NCI-H82 treated with DMSO at 0.1 percent for 48 hours (cell line): ENCODE measurements around the gene VN1R2.
A peak's percentile ranks its signal among the peaks of the same experiment; 100 is the strongest.
"Not testable (repeated sequence)": the region's sequence is repeated elsewhere in the genome, so short reads cannot be mapped to it uniquely, and the experiment has no call there.

ENCODE experiments used
- DNase-seq: peaks from one replicate; lab custom pipeline; 2025; ENCODE audit not compliant: unreplicated experiment; lab: John Stamatoyannopoulos, UW

The VN1R2 gene, protein sequence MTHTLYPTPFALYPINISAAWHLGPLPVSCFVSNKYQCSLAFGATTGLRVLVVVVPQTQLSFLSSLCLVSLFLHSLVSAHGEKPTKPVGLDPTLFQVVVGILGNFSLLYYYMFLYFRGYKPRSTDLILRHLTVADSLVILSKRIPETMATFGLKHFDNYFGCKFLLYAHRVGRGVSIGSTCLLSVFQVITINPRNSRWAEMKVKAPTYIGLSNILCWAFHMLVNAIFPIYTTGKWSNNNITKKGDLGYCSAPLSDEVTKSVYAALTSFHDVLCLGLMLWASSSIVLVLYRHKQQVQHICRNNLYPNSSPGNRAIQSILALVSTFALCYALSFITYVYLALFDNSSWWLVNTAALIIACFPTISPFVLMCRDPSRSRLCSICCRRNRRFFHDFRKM

DNA sequence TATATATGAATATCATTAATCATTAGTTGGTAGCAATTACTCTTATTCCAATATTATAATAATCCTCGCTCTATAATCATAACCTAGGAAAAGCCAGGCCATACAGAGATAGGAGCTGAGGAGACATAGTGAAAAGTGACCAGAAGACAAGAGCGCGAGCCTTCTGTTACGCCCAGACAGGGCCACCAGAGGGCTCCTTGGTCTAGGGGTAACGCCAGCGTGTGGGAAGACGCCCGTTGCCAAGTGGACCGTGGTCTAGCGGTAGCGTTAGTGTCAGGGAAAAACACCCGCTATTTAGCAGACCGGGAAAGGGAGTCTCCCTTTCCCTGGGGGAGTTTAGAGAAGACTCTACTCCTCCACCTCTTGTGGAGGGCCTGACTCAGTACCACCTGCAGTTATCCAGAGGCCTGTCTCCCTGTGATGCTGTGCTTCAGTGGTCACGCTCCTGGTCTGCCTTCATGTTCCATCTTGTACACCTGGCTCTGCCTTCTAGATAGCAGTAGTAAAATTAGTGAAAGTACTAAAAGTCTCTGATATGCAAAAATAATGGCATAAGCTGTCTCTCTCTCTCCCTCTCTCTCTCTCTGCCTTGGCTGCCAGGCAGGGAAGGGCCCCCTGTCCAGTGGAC lies at the start of gene VN1R2:
Gene VN1R2 (plus strand): TSS at position 578 of the 628 bp plus-strand sequence. CDS start 84 bp downstream, outside the sequence.
- DNase-seq = not testable (repeated sequence)

DNA sequence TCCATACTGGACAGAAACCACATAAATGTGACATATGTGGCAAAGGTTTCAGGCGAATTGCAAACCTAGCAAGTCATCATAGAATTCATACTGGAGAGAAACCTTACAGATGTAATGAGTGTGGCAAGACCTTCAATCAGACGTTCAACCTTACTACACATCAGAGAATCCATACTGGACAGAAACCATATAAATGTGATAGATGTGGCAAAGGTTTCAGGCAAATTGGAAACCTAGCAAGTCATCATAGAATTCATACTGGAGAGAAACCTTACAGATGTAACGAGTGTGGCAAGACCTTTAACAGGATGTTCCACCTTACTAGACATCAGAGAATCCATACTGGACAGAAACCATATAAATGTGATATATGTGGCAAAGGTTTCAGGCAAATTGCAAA lies 46.5 kb upstream of the VN1R2 start:
- not testable (repeated sequence) for DNase-seq

DNA sequence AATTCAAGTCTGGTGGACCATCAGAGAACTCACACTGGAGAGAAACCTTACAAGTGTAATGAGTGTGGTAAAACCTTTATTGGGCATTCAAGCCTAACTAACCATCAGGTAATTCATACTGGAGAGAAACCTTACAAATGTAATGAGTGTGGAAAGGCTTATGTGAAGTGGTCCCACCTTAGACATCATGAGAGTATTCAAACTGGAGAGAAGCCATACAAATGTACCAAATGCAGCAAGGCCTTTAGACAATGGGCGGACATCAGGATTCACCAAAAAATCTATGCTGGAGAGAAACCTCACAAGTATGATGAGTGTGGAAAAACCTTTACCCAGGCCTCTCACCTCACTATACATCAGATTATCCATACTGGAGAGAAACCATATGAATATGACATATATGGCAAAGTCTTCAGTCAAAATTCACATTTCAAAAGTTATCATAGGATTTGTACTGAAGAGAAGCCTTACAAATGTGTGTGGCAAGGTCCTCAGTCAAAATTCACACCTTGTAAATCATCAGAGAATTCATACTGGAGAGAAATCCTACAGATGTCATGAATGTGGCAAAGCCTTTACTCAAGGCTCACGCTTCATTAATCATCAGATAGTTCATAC lies 45.3 kb upstream of the VN1R2 start:
- no peak for DNase-seq

DNA sequence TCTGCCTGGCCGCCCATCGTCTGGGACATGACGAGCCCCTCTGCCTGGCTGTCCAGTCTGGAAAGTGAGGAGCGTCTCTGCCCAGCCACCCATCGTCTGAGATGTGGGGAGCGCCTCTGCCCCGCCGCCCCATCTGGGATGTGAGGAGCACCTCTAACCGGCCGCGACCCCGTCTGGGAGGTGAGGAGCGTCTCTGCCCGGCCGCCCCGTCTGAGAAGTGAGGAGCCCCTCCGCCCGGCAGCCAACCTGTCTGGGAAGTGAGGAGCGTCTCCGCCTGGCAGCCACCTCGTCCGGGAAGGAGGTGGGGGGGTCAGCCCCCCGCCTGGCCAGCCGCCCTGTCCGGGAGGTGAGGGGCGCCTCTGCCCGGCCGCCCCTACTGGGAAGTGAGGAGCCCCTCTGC lies 35.4 kb upstream of the VN1R2 start:
- DNase-seq = not testable (repeated sequence)

DNA sequence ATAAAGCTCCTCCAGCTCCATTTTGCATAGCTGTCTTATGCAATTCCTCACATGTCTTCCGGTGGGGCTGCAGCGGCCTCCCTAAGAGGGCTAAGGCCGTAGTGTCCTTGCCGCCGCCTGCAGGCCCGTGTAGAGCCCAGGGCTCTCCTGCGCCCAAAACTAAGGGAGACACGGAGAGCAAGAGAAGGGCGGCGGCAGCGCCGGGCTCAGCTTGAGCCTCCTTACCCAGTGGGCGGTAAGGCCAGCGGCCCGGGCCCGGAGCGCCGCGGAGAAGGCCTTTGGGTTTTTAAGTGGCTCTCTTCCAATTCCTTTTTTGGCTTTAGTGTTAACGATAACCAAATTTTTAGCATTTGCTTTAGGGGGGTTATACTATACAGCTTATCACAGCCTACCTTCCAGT lies 33.5 kb upstream of the VN1R2 start:
- DNase-seq = no peak

DNA sequence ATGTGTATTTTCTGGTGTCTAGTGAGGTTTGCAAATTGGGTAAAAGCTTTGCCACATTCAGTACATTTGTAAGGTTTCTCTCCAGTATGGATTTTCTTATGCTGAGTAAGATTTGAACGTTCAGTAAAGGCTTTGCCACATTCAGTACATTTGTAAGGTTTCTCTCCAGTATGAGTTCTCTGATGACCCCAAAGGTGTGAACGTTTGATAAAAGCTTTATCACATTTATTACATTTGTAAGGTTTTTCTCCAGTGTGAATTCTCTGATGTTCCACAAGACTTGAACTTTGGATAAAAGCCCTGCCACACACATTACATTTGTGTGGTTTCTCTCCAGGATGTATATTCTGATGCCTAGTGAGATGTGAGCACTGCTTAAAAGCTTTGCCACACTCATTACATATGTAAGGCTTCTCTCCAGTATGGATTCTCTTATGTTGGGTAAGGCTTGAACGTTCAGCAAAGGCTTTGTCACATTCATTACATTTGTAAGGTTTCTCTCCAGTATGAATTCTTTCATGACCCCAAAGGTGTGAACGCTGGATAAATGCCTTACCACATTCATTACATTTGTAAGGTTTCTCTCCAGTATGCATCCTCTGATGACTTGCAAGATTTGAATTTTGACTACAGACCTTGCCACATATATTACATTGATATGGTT lies 20.8 kb upstream of the VN1R2 start:
- DNase-seq = no peak

DNA sequence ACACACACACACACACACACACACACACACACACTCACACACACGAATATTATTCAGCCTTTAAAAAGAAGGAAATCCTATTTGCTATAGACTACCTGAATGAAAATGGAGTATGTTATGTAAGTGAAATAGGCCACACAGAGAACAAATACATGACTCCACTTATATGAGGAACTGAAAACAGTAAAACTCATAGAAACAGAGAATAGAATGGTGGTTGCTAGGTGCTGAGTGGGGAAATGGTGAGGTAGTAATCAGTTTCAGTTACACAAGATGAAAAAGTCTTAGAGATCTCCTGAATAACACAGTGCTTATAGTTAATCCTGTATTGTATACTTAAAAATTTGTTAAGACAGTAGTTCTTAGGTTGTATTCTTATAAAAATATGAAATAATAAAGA lies 11.6 kb upstream of the VN1R2 start:
- no peak for DNase-seq

DNA sequence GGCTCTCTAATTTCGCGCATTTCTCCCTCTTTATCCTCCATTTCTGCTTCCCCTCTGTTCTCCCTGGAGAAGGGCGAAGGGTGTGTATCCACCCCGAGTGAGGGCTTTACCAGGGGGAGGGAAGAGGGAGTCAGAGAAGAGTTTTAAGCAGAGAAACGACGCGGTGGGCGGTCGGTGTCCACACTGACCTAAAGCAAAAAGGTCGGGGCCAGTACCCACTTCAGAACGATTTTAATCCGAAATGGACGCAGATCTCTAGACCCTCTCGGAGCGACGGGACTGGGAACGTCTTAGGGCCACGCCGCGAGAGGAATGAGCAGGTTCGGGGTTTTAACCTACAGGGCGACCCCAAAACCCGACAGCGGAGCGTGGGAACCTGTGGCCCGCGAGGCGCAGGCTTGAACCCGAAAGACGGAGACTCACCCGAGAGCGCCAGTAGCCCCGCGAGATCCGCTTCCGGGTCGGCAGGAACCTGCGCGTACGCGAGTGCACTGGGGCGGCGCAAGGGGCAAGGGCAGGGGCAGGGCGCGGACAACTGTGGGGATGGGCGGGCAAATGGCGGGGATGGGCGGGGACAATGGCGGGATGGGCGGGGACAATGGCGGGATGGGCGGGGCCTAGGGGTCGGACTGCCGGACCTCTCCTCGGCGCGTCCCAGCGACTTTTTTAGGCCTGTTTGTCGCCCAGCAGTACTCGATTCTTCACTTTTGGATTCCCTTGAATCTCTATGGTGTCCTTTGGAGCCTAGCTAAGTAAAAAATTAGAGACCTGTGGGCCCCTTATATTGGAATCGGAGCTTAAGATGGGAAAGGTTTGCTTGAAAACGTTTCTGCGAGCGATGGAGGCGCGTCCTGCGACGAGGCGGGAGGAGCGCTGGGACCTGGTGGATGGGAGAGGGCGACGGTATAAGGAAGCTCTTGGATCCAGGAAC lies 3.4 kb upstream of the VN1R2 start, which contains the start of gene ZNF677:
Gene ZNF677 (minus strand): TSS at position 463 of the 931 bp plus-strand sequence. CDS start 3,323 bp downstream, outside the sequence.
- peak; percentile 6 for DNase-seq

DNA sequence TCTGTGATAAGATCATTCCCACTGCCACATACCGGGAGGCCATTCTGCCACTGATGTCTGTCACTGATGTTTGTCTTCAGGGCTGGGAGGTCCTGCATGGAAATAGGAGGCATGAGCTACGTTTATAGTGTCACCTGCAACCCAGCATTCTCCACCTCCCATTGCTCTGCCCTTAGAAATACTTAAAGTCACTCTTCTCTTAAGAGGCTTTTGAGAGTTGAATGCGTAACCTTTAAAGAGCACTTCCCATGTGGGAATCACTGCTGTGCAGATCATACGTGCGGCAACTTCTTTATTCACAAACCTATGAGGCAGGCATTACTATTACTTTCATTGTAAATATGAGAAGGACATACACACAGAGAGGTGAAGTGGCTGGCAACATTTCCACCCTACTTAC lies 9.5 kb downstream of the VN1R2 start, which contains the start of gene VN1R4:
Gene VN1R4 (minus strand): TSS at position 101 of the 400 bp plus-strand sequence. CDS start 58 bp downstream, at position 43.
- DNase-seq = not testable (repeated sequence)

DNA sequence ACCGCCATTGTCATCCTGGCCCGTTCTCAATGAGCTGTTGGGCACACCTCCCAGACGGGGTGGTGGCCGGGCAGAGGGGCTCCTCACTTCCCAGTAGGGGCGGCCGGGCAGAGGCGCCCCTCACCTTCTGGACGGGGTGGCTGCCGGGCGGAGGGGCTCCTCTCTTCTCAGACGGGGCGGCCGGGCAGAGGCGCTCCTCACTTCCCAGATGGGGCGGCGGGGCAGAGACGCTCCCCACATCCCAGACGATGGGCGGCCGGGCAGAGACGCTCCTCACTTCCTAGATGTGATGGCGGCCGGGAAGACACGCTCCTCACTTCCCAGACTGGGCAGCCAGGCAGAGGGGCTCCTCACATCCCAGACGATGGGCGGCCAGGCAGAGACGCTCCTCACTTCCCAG lies 11.8 kb downstream of the VN1R2 start:
- DNase-seq = not testable (repeated sequence)

DNA sequence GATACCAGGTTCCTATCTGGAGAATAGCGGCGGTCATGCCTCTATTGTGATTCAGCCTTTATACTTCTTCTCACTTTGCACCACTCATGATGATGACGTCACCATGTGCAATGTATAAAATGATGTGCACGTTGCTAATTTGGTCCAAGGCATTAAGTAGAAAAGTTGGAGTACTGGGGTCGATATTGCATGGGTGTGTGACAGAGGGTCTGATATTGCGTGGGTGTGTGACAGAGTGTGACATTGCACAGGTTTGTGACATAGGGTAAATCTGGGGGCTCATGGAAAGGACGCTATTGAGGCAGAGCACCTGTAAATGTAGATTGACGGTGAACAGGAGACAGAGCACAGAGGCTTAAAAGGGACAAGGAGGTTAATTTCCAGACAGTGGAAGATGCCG lies 14.0 kb downstream of the VN1R2 start:
- DNase-seq = no peak

DNA sequence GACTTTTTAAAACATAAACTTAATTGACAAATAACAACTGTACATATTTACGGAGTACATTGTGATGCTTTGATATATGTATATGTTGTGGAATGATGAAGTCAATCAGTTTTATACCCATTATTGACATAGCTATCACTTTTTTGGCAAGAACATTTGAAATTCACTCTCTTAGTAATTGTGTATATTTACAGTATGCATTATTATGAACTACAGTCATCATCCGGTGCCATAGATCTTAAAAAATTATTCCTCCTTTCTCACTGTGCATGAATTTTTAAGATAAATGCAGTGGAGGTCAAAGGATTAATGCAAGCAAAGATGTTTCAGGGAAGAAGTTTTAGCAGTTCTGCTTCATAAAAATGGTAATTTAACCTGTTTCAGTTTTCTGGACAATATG lies 17.4 kb downstream of the VN1R2 start:
- DNase-seq = no peak

DNA sequence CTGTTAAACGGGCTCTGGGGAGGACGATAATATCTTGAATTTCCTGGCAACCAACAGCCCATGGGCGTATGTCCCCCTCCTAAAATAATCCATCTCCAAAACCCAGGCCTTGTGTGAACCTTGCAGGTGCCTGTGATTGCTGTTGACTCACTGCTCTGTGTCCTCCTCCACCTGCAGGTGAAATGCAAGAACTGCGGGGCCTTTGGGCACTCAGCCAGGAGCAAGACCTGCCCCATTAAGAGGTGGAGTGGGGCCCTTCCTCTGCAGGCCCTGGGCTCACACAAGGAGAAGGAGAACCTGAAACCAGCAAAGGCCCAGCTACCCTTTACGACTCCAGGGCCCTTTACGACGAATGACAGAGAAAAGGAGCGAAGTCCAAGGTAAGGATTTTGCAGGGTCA lies 23.9 kb downstream of the VN1R2 start:
- not testable (repeated sequence) for DNase-seq

DNA sequence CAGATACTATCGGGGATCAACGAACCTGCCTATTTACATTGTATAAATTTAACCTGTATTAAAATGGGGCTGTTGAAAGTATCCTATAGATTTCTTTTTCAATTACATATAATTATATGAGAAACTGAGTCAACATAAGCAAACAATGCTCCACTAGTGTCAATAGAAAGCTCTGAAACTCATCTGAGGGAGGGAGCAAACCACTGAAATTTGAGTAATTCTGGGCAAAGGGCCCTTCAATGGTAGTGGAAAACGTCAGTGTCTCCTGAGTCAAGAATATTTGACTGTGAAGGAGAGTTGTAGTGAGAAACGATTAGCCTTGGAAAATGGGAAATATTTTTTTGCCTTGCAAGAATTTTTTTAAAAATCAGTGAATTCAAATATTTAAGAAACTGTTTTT lies 27.0 kb downstream of the VN1R2 start:
- no peak for DNase-seq

DNA sequence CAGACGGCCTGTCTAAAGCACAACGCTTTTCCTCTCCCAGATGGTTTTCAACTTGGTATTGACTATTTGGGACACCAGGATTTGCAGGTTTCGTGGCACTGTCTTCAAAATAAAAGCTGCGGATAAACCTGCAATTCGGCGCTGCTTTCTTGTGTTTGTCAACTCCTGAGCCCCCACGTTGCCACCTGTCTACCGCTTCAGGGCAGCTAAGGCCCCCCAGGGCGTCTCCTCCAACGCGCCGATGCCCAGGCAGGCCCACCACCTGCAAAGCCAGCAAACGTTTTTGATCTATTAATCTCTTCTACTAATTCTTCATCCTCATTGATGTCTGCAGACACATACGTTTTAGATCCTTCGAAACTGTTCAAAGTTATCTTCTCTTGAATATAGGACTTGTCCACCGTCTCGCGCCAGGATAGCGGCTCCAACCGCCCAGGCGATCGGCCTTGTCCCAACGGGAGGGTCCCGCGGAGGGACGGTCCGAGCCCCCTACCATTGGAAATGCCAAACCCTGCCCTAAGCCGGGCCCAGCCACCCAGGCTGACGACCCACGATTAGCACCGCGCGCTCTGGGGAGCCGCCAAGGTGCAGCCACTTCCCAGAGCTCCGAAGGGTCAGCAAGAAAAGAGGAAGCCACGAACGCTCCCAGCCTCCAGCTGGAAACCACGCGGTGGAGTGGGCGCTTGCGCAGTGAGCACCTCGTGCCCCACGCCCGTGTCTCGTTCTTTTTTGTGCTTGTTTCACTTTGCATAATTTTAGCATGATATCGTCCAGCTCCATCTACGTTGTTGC lies 32.9 kb downstream of the VN1R2 start:
- no peak for DNase-seq

DNA sequence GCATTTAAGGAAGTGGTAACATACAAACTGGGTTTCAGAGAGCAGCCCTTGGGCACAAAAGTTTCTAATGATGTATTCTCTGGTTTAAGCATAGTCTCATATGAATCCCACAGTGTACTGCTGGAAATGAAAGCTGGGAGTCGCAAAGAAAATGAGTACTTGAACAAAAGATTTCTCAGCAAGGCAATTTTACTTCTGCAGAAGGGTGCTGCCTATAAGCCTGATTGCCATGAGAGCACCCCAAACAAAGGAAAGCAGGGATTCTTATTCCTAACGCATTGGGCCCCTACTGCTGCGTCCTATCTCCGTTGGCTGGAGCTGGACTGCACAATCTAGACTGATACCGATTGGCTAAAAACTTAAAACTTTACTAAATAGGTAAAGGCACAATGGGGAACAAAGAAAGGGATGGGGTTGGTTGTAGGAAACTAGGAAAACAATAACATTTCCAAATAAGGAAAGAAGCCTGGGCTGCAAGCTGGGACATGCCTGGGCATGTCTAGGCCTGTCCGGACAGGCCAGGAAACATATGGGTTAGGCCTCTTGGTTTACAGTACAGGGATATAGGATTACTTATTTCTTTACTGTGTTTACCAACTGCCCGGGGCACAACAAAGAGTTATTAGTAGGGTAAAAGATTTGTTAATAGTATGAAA lies 36.8 kb downstream of the VN1R2 start:
- DNase-seq = no peak

DNA sequence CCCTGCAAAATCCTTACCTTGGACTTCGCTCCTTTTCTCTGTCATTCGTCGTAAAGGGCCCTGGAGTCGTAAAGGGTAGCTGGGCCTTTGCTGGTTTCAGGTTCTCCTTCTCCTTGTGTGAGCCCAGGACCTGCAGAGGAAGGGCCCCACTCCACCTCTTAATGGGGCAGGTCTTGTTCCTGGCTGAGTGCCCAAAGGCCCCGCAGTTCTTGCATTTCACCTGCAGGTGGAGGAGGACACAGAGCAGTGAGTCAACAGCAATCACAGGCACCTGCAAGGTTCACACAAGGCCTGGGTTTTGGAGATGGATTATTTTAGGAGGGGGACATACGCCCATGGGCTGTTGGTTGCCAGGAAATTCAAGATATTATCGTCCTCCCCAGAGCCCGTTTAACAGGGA lies 43.2 kb downstream of the VN1R2 start:
- DNase-seq = not testable (repeated sequence)

DNA sequence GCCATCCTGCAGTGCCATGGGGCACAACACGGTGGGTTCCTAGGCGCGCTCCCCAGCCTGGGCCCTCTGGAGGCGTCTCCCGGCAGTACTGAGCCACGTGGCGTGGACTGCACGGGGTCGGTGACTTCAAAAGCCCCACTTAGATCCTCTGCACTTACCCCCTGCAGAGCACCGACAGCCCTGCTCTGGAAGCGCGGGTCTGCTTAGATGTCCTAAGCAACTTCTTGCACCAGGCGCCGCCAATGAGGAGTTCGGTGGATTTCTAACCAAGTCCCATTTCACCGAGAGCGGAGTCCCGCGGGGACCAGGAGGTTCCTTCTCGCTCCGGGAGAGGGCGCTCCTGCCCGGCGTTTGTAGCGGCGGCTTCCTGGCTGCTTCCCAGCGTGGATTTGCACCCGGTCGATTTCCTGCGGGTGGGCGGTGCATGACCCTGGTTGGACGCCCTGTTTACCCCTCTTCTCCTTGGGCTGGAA lies 50.3 kb downstream of the VN1R2 start:
- no peak for DNase-seq
